HEK293 (cell line): Measurements from ENCODE around the gene CASKIN1.
A peak's percentile ranks its signal among the peaks of the same experiment; 100 is the strongest.

Source experiments
- CTCF ChIA-PET: fragments of 350-600 bp; formaldehyde crosslinking; extraction: SDS; loops from one replicate; lab custom pipeline; 2021; ENCODE audit warnings: antibody characterized with exemption; lab: Yijun Ruan, JAX
- POLR2A ChIA-PET: fragments of 300-600 bp; formaldehyde crosslinking; extraction: SDS; loops from one replicate; lab custom pipeline; 2020; ENCODE audit warnings: antibody characterized with exemption, inconsistent platforms; lab: Yijun Ruan, JAX
- H3K27ac ChIP-seq: fragments of 200-500 bp; sonication (Bioruptor generic); 2 replicates; pipeline ENCODE4 v1.5.1; 2014; ENCODE audit warnings: low read depth, low read length, control low read depth, inconsistent platforms; ENCODE audit errors: extremely low read depth
- H3K36me3 ChIP-seq, 2 experiments: fragments of 200-500 bp in 1 of 2; sonication (Bioruptor generic) in 1 of 2; 1 replicate in 1 of 2; 2 replicates in 1 of 2; pipeline ENCODE4 v1.5.1; 2014 to 2017; ENCODE audit warnings: inconsistent platforms in 2 of 2, low read length in 2 of 2; ENCODE audit not compliant: control insufficient read depth in 2 of 2, insufficient read depth in 1 of 2
- H3K4me1 ChIP-seq: fragments of 200-500 bp; sonication (Bioruptor generic); 2 replicates; pipeline ENCODE4 v1.5.1; 2014; ENCODE audit warnings: mild to moderate bottlenecking, low read length, inconsistent platforms; ENCODE audit not compliant: control insufficient read depth, insufficient read depth
- H3K4me3 ChIP-seq: 2 replicates; pipeline ENCODE4 v1.5.1; 2011; ENCODE audit warnings: low read depth, mild to moderate bottlenecking, control low read depth, low read length, moderate library complexity
- H3K9me3 ChIP-seq: fragments of 200-500 bp; sonication (Bioruptor generic); 2 replicates; pipeline ENCODE4 v1.5.1; 2014; ENCODE audit warnings: low read depth, low read length, inconsistent platforms; ENCODE audit not compliant: control insufficient read depth, insufficient read depth
- BCL11B ChIP-seq: fragments of 450-650 bp; formaldehyde crosslinking; IDR thresholded peaks from 2 replicates; pipeline ENCODE4 v1.5.1; 2016; ENCODE audit warnings: low read depth, missing biosample characterization, missing genetic modification characterization
- GLIS1 ChIP-seq: fragments of 450-650 bp; formaldehyde crosslinking; IDR thresholded peaks from 2 replicates; pipeline ENCODE4 v1.5.1; 2016; ENCODE audit warnings: missing biosample characterization, missing genetic modification characterization
- HOXD13 ChIP-seq: sonication (generic); formaldehyde crosslinking; IDR thresholded peaks from 2 replicates; pipeline ENCODE4 v1.8.0; 2022; ENCODE audit warnings: missing genetic modification reagents, borderline replicate concordance
- KLF9 ChIP-seq: fragments of 450-650 bp; formaldehyde crosslinking; IDR thresholded peaks from 2 replicates; pipeline ENCODE4 v1.5.1; 2016; ENCODE audit warnings: missing biosample characterization, missing genetic modification characterization, low read depth
- SALL2 ChIP-seq: fragments of 450-650 bp; formaldehyde crosslinking; IDR thresholded peaks from 2 replicates; pipeline ENCODE4 v1.5.0; 2017; ENCODE audit warnings: missing biosample characterization, mild to moderate bottlenecking, missing genetic modification characterization, borderline replicate concordance
- ZFP41 ChIP-seq: fragments of 450-650 bp; formaldehyde crosslinking; IDR thresholded peaks from 2 replicates; pipeline ENCODE4 v1.5.1; 2016; ENCODE audit warnings: missing biosample characterization, missing genetic modification characterization, borderline replicate concordance
- ZFP69B ChIP-seq: fragments of 450-650 bp; formaldehyde crosslinking; IDR thresholded peaks from 2 replicates; pipeline ENCODE4 v1.5.1; 2016; ENCODE audit warnings: missing biosample characterization, missing genetic modification characterization
- ZIC2 ChIP-seq: fragments of 450-650 bp; formaldehyde crosslinking; IDR thresholded peaks from 2 replicates; pipeline ENCODE4 v1.5.1; 2016; ENCODE audit warnings: missing biosample characterization, missing genetic modification characterization
- ZNF121 ChIP-seq: fragments of 450-650 bp; formaldehyde crosslinking; IDR thresholded peaks from 2 replicates; pipeline ENCODE4 v1.5.1; 2016; ENCODE audit warnings: missing biosample characterization, missing genetic modification characterization
- ZNF140 ChIP-seq: fragments of 450-650 bp; formaldehyde crosslinking; IDR thresholded peaks from 2 replicates; pipeline ENCODE4 v1.5.1; 2016; ENCODE audit warnings: missing biosample characterization, missing genetic modification characterization
- ZNF223 ChIP-seq: fragments of 450-650 bp; formaldehyde crosslinking; IDR thresholded peaks from 2 replicates; pipeline ENCODE4 v1.5.1; 2016; ENCODE audit warnings: missing biosample characterization, missing genetic modification characterization
- ZNF274 ChIP-seq, 2 experiments: fragments of 200-500 bp in 1 of 2; fragments of 450-650 bp in 1 of 2; sonication (Bioruptor generic) in 1 of 2; formaldehyde crosslinking in 1 of 2; IDR thresholded peaks; 2 replicates each; pipeline versions ENCODE4 v1.5.1 to v1.6.1; 2014 to 2016; ENCODE audit warnings: borderline replicate concordance in 1 of 2, inconsistent platforms in 1 of 2, low read length in 1 of 2, missing biosample characterization in 1 of 2, missing genetic modification characterization in 1 of 2
- ZNF335 ChIP-seq: fragments of 450-650 bp; formaldehyde crosslinking; conservative IDR thresholded peaks from 2 replicates; pipeline ENCODE4 v1.5.1; 2016; ENCODE audit warnings: missing biosample characterization, missing genetic modification characterization
- ZNF341 ChIP-seq: fragments of 450-650 bp; formaldehyde crosslinking; IDR thresholded peaks from 2 replicates; pipeline ENCODE4; 2016; ENCODE audit warnings: low read depth, missing biosample characterization, missing genetic modification characterization
- ZNF501 ChIP-seq: fragments of 450-650 bp; formaldehyde crosslinking; IDR thresholded peaks from 2 replicates; pipeline ENCODE4 v1.5.1; 2016; ENCODE audit warnings: missing biosample characterization, missing genetic modification characterization
- ZNF510 ChIP-seq: fragments of 450-650 bp; formaldehyde crosslinking; IDR thresholded peaks from 2 replicates; pipeline ENCODE4 v1.5.1; 2018; ENCODE audit warnings: mild to moderate bottlenecking, missing genetic modification characterization, missing biosample characterization; ENCODE audit not compliant: insufficient replicate concordance
- ZNF549 ChIP-seq: fragments of 450-650 bp; IDR thresholded peaks from 2 replicates; pipeline ENCODE4 v1.5.1; 2018; ENCODE audit warnings: missing biosample characterization, missing genetic modification characterization, mild to moderate bottlenecking, inconsistent platforms, moderate library complexity
- ZNF558 ChIP-seq: fragments of 450-650 bp; formaldehyde crosslinking; IDR thresholded peaks from 2 replicates; pipeline ENCODE4 v1.5.1; 2016; ENCODE audit warnings: missing biosample characterization, missing genetic modification characterization
- ZNF571 ChIP-seq: fragments of 450-650 bp; formaldehyde crosslinking; IDR thresholded peaks from 2 replicates; pipeline ENCODE4 v1.5.0; 2017; ENCODE audit warnings: missing biosample characterization, missing genetic modification characterization
- ZNF654 ChIP-seq: fragments of 450-650 bp; formaldehyde crosslinking; IDR thresholded peaks from 2 replicates; pipeline ENCODE4 v1.5.1; 2016; ENCODE audit warnings: low read depth, missing biosample characterization, missing genetic modification characterization
- ZNF707 ChIP-seq: fragments of 450-650 bp; formaldehyde crosslinking; IDR thresholded peaks from 2 replicates; pipeline ENCODE4 v1.5.1; 2016; ENCODE audit warnings: missing biosample characterization, missing genetic modification characterization
- ZXDB ChIP-seq: fragments of 450-650 bp; formaldehyde crosslinking; IDR thresholded peaks from 2 replicates; pipeline ENCODE4 v1.5.1; 2016; ENCODE audit warnings: missing biosample characterization, missing genetic modification characterization
- TF ChIP-seq, protein P1 (sequence below): fragments of 450-650 bp; formaldehyde crosslinking; IDR thresholded peaks from 2 replicates; pipeline ENCODE4 v1.5.1; 2017; ENCODE audit warnings: missing biosample characterization, missing genetic modification characterization
- TF ChIP-seq, protein P2 (sequence below): fragments of 450-650 bp; formaldehyde crosslinking; IDR thresholded peaks from 2 replicates; pipeline ENCODE4 v1.5.1; 2016; ENCODE audit warnings: missing biosample characterization, missing genetic modification characterization
- TF ChIP-seq, protein P3 (sequence below): fragments of 450-650 bp; formaldehyde crosslinking; IDR thresholded peaks from 2 replicates; pipeline ENCODE4 v1.5.1; 2016; ENCODE audit warnings: missing biosample characterization, missing genetic modification characterization
- TF ChIP-seq, protein P4 (sequence below): fragments of 450-650 bp; formaldehyde crosslinking; IDR thresholded peaks from 2 replicates; pipeline ENCODE4 v1.5.1; 2016; ENCODE audit warnings: missing biosample characterization, missing genetic modification characterization
- TF ChIP-seq, protein P5 (sequence below): fragments of 450-650 bp; formaldehyde crosslinking; optimal IDR thresholded peaks from 2 replicates; pipeline ENCODE3; 2016; ENCODE audit warnings: missing biosample characterization, mild to moderate bottlenecking, missing genetic modification characterization

The CASKIN1 gene

DNA sequence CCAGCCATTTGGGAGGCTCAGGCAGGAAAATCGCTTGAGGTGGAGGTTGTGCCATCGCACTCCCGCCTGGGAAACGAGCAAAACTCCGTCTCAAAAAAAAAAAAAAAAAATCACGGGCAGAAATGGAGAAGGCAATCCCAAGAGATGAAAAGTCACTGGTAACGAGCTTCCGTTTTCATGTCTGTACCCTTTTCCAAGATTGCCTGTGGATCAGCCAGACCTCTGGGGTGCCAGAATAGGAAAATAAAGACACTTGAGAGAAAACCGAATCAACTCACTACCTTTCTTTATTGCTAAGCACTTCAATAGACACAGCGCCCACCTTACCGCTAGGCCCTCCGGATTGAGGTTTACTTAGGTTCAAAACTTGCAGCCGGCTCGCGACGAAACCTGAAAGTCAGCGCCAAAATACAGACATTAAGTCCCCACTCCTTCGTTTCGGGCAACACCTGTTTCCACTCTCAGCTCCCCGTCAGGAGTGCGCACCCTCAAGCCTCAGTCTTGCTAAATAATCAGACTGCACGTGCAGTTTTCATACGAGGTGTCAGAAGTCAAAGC lies 41.8 kb downstream of the CASKIN1 start (continued):
- TF ChIP-seq ZNF140: no peak
- TF ChIP-seq ZNF121 (tag by site-specific recombination): no peak
- no peak for TF ChIP-seq ZNF549 (tag by site-specific recombination)
- TF ChIP-seq ZFP69B (tag by site-specific recombination): no peak
- TF ChIP-seq ZNF501 (tag by site-specific recombination): 0 out of 2 replicates have a peak, but pooled peaks have one; percentile 40
- TF ChIP-seq ZNF335 (tag by site-specific recombination): no peak
- TF ChIP-seq ZNF274 (IDR thresholded peaks at IDR 0.05; ENCODE audit: low read length): no peak
- no peak for TF ChIP-seq ZNF274 (tag by site-specific recombination; IDR thresholded peaks at IDR 0.05; ENCODE audit: borderline replicate concordance)
- no peak for TF ChIP-seq ZNF571 (tag by site-specific recombination)
- no peak for TF ChIP-seq GLIS1 (tag by site-specific recombination)
- TF ChIP-seq, protein P1, sequence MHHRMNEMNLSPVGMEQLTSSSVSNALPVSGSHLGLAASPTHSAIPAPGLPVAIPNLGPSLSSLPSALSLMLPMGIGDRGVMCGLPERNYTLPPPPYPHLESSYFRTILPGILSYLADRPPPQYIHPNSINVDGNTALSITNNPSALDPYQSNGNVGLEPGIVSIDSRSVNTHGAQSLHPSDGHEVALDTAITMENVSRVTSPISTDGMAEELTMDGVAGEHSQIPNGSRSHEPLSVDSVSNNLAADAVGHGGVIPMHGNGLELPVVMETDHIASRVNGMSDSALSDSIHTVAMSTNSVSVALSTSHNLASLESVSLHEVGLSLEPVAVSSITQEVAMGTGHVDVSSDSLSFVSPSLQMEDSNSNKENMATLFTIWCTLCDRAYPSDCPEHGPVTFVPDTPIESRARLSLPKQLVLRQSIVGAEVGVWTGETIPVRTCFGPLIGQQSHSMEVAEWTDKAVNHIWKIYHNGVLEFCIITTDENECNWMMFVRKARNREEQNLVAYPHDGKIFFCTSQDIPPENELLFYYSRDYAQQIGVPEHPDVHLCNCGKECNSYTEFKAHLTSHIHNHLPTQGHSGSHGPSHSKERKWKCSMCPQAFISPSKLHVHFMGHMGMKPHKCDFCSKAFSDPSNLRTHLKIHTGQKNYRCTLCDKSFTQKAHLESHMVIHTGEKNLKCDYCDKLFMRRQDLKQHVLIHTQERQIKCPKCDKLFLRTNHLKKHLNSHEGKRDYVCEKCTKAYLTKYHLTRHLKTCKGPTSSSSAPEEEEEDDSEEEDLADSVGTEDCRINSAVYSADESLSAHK: no peak
- TF ChIP-seq KLF9 (tag by site-specific recombination): no peak
- no peak for TF ChIP-seq ZNF707 (tag by site-specific recombination)
- no peak for TF ChIP-seq SALL2 (tag by site-specific recombination)
- no peak for TF ChIP-seq ZNF223 (tag by site-specific recombination)
- no peak for TF ChIP-seq ZFP41 (tag by site-specific recombination)
- TF ChIP-seq, protein P2, sequence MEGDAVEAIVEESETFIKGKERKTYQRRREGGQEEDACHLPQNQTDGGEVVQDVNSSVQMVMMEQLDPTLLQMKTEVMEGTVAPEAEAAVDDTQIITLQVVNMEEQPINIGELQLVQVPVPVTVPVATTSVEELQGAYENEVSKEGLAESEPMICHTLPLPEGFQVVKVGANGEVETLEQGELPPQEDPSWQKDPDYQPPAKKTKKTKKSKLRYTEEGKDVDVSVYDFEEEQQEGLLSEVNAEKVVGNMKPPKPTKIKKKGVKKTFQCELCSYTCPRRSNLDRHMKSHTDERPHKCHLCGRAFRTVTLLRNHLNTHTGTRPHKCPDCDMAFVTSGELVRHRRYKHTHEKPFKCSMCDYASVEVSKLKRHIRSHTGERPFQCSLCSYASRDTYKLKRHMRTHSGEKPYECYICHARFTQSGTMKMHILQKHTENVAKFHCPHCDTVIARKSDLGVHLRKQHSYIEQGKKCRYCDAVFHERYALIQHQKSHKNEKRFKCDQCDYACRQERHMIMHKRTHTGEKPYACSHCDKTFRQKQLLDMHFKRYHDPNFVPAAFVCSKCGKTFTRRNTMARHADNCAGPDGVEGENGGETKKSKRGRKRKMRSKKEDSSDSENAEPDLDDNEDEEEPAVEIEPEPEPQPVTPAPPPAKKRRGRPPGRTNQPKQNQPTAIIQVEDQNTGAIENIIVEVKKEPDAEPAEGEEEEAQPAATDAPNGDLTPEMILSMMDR: peak; percentile 12; the same call in 1 of the 2 replicates
- TF ChIP-seq ZNF510: no peak
- no peak for TF ChIP-seq ZNF654 (tag by site-specific recombination)
- TF ChIP-seq, protein P3, sequence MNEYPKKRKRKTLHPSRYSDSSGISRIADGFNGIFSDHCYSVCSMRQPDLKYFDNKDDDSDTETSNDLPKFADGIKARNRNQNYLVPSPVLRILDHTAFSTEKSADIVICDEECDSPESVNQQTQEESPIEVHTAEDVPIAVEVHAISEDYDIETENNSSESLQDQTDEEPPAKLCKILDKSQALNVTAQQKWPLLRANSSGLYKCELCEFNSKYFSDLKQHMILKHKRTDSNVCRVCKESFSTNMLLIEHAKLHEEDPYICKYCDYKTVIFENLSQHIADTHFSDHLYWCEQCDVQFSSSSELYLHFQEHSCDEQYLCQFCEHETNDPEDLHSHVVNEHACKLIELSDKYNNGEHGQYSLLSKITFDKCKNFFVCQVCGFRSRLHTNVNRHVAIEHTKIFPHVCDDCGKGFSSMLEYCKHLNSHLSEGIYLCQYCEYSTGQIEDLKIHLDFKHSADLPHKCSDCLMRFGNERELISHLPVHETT (tag by site-specific recombination): no peak
- no peak for TF ChIP-seq HOXD13 (CRISPR knock-in tag)

DNA sequence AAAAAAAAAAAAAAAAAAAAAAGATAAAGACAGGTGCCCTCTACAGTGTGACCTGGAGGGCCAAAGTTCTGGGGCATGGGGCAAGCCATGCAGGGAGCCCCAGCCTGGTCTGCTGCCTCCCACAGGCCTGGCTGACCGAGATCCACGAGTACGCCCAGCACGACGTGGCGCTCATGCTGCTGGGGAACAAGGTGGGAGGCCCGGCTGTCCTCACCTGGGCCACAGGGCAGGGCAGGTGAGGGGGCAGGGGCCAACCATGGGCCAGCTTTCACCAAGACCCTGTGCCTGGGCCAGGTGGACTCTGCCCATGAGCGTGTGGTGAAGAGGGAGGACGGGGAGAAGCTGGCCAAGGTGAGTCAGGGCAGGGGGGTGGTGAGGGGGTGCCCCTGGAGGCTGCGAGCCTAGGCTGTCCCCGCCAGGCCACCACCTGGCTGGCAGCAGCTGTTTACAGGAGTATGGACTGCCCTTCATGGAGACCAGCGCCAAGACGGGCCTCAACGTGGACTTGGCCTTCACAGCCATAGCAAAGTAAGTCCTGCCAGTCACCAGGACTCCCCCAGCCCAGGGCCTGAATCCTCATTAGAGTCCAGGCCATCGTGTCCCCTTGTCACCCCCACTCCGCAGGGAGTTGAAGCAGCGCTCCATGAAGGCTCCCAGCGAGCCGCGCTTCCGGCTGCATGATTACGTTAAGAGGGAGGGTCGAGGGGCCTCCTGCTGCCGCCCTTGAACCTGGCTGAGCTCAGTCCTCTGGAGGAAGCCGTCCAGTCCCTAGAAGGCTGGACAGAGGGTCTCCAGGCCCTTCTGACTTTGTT lies 43.5 kb downstream of the CASKIN1 start:
- no peaks in the 10 kb centered on the region for H3K9me3 ChIP-seq
- ChIA-PET CTCF (interaction anchor here (0.7 to 3.8 kb wide), 9 partner anchors 9 to 262 kb away, joined by 3 to 26 read pairs (median 3); no protein-coding TSS in a partner anchor), POLR2A (interaction anchor here (0.5 to 2.2 kb wide), 6 partner anchors 8 to 188 kb away, joined by 3 to 8 read pairs (median 4); partner anchors contain the start of gene RPS2)
- peaks cover 4% of the 10 kb centered on the region for H3K4me1 ChIP-seq
- H3K27ac ChIP-seq: peak overlapping the region; percentile 13; the same call in 1 of the 2 replicates
- peak overlapping the region; percentile 64 for H3K4me3 ChIP-seq
- peaks cover 0 to 42% of the 10 kb centered on the region in 2 experiments; a peak in 2 of 3 replicates for H3K36me3 ChIP-seq
- TF ChIP-seq ZXDB (tag by site-specific recombination) (no peak), ZNF341 (tag by site-specific recombination) (peak; percentile 73), ZNF510 (no peak), ZIC2 (peak; percentile 46), BCL11B (tag by site-specific recombination) (peak; percentile 94), ZNF558 (tag by site-specific recombination) (no peak)
- TF ChIP-seq, protein P4, sequence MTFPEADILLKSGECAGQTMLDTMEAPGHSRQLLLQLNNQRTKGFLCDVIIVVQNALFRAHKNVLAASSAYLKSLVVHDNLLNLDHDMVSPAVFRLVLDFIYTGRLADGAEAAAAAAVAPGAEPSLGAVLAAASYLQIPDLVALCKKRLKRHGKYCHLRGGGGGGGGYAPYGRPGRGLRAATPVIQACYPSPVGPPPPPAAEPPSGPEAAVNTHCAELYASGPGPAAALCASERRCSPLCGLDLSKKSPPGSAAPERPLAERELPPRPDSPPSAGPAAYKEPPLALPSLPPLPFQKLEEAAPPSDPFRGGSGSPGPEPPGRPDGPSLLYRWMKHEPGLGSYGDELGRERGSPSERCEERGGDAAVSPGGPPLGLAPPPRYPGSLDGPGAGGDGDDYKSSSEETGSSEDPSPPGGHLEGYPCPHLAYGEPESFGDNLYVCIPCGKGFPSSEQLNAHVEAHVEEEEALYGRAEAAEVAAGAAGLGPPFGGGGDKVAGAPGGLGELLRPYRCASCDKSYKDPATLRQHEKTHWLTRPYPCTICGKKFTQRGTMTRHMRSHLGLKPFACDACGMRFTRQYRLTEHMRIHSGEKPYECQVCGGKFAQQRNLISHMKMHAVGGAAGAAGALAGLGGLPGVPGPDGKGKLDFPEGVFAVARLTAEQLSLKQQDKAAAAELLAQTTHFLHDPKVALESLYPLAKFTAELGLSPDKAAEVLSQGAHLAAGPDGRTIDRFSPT: peak; percentile 91
- TF ChIP-seq, protein P5, sequence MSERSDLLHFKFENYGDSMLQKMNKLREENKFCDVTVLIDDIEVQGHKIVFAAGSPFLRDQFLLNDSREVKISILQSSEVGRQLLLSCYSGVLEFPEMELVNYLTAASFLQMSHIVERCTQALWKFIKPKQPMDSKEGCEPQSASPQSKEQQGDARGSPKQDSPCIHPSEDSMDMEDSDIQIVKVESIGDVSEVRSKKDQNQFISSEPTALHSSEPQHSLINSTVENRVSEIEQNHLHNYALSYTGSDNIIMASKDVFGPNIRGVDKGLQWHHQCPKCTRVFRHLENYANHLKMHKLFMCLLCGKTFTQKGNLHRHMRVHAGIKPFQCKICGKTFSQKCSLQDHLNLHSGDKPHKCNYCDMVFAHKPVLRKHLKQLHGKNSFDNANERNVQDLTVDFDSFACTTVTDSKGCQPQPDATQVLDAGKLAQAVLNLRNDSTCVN: peak; percentile 14
